A673 (cell line): Measurements from ENCODE around the gene ENDOG.
"Not testable (repeated sequence)": the region's sequence is repeated elsewhere in the genome, so short reads cannot be mapped to it uniquely, and the experiment has no call there.

ENCODE experiments used
- EZH2 ChIP-seq: fragments of 200-600 bp; sonication (generic); IDR thresholded peaks from 2 replicates; pipeline ENCODE4 v1.6.1; 2017; ENCODE audit warnings: borderline replicate concordance, low read depth, mild to moderate bottlenecking, mixed read lengths, antibody characterized with exemption, low read length; ENCODE audit not compliant: poor library complexity, severe bottlenecking
- TF ChIP-seq, protein P1 (sequence below): fragments of 300-800, 200-600 bp; sonication (generic); conservative IDR thresholded peaks from 2 replicates; pipeline ENCODE4 v1.5.1; 2017; ENCODE audit warnings: low read depth, mild to moderate bottlenecking, antibody characterized with exemption, low read length, moderate library complexity, mixed read lengths

DNA sequence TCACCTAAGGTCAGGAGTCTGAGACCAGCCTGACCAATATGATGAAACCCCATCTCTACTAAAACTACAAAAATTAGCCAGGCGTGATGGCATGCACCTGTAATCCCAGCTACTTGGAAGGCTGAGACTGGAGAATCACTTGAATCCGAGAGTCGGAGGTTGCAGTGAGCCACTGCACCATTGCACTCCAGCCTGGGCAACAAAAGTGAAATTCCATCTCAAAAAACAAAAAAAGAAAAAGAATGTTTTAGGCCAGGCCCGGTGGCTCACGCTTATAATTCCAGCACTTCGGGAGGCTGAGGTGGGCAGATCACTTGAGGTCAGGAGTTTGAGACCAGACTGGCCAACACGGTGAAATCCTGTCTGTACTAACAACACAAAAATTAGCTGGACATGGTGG is 40.2 kb downstream of the ENDOG start:
- TF ChIP-seq, protein P1, sequence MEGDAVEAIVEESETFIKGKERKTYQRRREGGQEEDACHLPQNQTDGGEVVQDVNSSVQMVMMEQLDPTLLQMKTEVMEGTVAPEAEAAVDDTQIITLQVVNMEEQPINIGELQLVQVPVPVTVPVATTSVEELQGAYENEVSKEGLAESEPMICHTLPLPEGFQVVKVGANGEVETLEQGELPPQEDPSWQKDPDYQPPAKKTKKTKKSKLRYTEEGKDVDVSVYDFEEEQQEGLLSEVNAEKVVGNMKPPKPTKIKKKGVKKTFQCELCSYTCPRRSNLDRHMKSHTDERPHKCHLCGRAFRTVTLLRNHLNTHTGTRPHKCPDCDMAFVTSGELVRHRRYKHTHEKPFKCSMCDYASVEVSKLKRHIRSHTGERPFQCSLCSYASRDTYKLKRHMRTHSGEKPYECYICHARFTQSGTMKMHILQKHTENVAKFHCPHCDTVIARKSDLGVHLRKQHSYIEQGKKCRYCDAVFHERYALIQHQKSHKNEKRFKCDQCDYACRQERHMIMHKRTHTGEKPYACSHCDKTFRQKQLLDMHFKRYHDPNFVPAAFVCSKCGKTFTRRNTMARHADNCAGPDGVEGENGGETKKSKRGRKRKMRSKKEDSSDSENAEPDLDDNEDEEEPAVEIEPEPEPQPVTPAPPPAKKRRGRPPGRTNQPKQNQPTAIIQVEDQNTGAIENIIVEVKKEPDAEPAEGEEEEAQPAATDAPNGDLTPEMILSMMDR = not testable (repeated sequence)
- not testable (repeated sequence) for TF ChIP-seq EZH2
